BJ (cell line): ENCODE results near the gene NUP155. TPM values are rescaled to one million over a fixed set of nuclear protein-coding genes. Genes with fewer than 3 reads are reported as not detected.
"Not testable (repeated sequence)": the region's sequence is repeated elsewhere in the genome, so short reads cannot be mapped to it uniquely, and the experiment has no call there.

ENCODE experiments used
- CTCF ChIA-PET: fragments of 350-600 bp; formaldehyde crosslinking; extraction: SDS; loops from one replicate; lab custom pipeline; 2021; ENCODE audit warnings: antibody characterized with exemption, inconsistent platforms; lab: Yijun Ruan, JAX
- POLR2A ChIA-PET: fragments of 300-600 bp; sonication (Branson Sonifier 250); formaldehyde crosslinking; extraction: SDS; loops from one replicate; lab custom pipeline; 2021; ENCODE audit warnings: antibody characterized with exemption; lab: Charles Lee
- DNase-seq: peaks from one replicate; pipeline ENCODE4 v3.0.0-alpha.2; 2011; ENCODE audit warnings: low read depth
- H3K27me3 ChIP-seq: 2 replicates; pipeline ENCODE4 v1.6.0; 2011; ENCODE audit warnings: low read length; ENCODE audit not compliant: control insufficient read depth, insufficient read depth
- H3K36me3 ChIP-seq: 2 replicates; pipeline ENCODE4 v1.5.1; 2011; ENCODE audit warnings: low read length; ENCODE audit not compliant: control insufficient read depth, insufficient read depth
- H3K4me3 ChIP-seq: 2 replicates; pipeline ENCODE4 v1.5.1; 2011; ENCODE audit warnings: low read depth, mild to moderate bottlenecking, control low read depth, low read length
- CTCF ChIP-seq: IDR thresholded peaks from 2 replicates; pipeline ENCODE4 v1.5.1; 2011; ENCODE audit warnings: low read depth, mild to moderate bottlenecking, control low read depth, inconsistent platforms, low read length, moderate library complexity; ENCODE audit not compliant: insufficient read depth
- polyA plus RNA-seq: library from polyadenylated mRNA; depleted of rRNA; stranded (reverse); fragments of >200 nt; gene quantifications from 2 replicates; pipeline ENCODE4 v1.2.3, GENCODE V29; 2011

The NUP155 gene
- polyA plus RNA-seq, 1 experiment: 10.8 TPM

- ChIA-PET CTCF (no interaction called here), POLR2A (no interaction called here)
- no peak overlapping the region for H3K4me3 ChIP-seq
- H3K27me3 ChIP-seq: no peaks in the 10 kb centered on the region
- TF ChIP-seq CTCF: no peak
- H3K36me3 ChIP-seq: no peaks in the 10 kb centered on the region
- no peak for DNase-seq
Observed at GRCh38 chr5:37283214-37283820, 87.6 kb downstream of the NUP155 start.

- no peaks in the 10 kb centered on the region for H3K36me3 ChIP-seq
- H3K4me3 ChIP-seq: no peak overlapping the region
- no peak for TF ChIP-seq CTCF
- CTCF ChIA-PET: interaction anchor here (1.0 kb wide), 1 partner anchor 95 kb away, joined by 3 read pairs; the partner anchor contains the start of gene NUP155
- DNase-seq: no peak
- H3K27me3 ChIP-seq: no peaks in the 10 kb centered on the region
- POLR2A ChIA-PET: no interaction called here
Observed at GRCh38 chr5:37275511-37275910, 95.4 kb downstream of the NUP155 start.

- no peak overlapping the region for H3K4me3 ChIP-seq
- ChIA-PET POLR2A (no interaction called here), CTCF (no interaction called here)
- H3K36me3 ChIP-seq: no peaks in the 10 kb centered on the region
- no peaks in the 10 kb centered on the region for H3K27me3 ChIP-seq
- DNase-seq: no peak
- TF ChIP-seq CTCF: no peak
Observed at GRCh38 chr5:37272511-37272910, 98.4 kb downstream of the NUP155 start.

GRCh38 chr5:37268100-37268499 lies 102.8 kb downstream of the NUP155 start:
- POLR2A ChIA-PET, H3K36me3 ChIP-seq, H3K4me3 ChIP-seq, H3K27me3 ChIP-seq, CTCF ChIA-PET, DNase-seq: not testable (repeated sequence)

GRCh38 chr5:37255774-37256358 lies 115.0 kb downstream of the NUP155 start:
- CTCF ChIA-PET: no interaction called here
- TF ChIP-seq CTCF: no peak

GRCh38 chr5:37254581-37254980 lies 116.3 kb downstream of the NUP155 start:
- Histone ChIP-seq H3K36me3 (no peaks in the 10 kb centered on the region), H3K4me3 (no peak overlapping the region), H3K27me3 (no peaks in the 10 kb centered on the region)
- POLR2A ChIA-PET: no interaction called here
- CTCF ChIA-PET: no interaction called here
- DNase-seq: no peak
- TF ChIP-seq CTCF: no peak

More at GRCh38 chr5:37255774-37256358, 115.0 kb downstream of the NUP155 start:
- POLR2A ChIA-PET: no interaction called here
- no peaks in the 10 kb centered on the region for H3K36me3 ChIP-seq
- H3K4me3 ChIP-seq: no peak overlapping the region
- H3K27me3 ChIP-seq: no peaks in the 10 kb centered on the region
- no peak for DNase-seq
